Erythroblast (primary cell): ENCODE measurements around the gene BCL7A.

Source experiments
- GATA1 ChIP-seq: IDR thresholded peaks from 2 replicates; pipeline ENCODE4 v1.6.1; 2011; ENCODE audit warnings: low read depth, mild to moderate bottlenecking, control low read depth, low read length, moderate library complexity
- POLR2A ChIP-seq: IDR thresholded peaks from 2 replicates; pipeline ENCODE4 v1.6.1; 2011; ENCODE audit warnings: mild to moderate bottlenecking, low read length

DNA sequence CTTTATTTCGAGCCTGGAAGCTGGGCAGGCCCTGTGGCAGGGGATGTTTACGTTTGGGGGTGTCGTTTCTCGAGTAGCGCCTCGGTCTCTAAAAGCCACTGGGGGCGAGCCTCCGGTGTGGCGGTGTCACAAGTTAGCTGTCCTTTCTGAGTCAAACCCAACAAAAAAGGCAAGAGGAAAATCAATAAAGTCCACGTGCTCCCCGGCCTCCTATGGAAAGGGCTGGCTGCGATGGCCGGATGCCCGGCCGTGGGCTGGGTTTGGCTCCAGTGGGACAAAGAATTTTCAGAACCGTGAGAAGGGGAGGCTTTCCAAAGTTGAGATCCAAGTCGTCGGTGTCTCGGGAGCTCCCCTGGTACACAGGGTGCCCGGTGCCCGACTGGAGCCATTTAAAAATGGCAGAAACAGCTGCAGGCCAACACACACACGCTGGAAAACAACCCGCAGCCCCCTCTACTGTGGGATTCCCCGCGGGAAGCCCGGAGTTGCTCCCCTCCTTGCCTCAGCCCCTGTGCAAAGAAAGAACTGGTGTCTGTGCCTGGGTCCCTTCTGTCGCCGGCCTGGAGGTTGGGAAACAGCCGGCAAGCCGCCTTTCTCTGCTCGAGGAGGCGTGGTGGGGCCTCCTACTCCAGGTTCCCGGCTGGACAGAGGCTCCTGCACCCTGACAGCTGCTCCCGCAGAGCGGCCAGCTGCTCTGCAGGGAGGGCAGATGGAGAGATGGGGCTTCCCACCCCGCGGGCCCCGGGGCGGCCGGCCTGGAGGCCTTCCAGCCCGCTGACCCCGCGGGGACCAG, 1.9 kb downstream of the BCL7A start:
- TF ChIP-seq POLR2A: no peak
- TF ChIP-seq GATA1: no peak
